Nucleus accumbens (tissue), 56 donors: ENCODE results near the gene PEX3.
A peak's percentile ranks its signal among the peaks of the same experiment; 100 is the strongest.

Source experiments
- DNase-seq, 56 donors: peaks; one replicate each; lab custom pipeline; 2025; lab: John Stamatoyannopoulos, UW

Gene PEX3, protein sequence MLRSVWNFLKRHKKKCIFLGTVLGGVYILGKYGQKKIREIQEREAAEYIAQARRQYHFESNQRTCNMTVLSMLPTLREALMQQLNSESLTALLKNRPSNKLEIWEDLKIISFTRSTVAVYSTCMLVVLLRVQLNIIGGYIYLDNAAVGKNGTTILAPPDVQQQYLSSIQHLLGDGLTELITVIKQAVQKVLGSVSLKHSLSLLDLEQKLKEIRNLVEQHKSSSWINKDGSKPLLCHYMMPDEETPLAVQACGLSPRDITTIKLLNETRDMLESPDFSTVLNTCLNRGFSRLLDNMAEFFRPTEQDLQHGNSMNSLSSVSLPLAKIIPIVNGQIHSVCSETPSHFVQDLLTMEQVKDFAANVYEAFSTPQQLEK

DNA sequence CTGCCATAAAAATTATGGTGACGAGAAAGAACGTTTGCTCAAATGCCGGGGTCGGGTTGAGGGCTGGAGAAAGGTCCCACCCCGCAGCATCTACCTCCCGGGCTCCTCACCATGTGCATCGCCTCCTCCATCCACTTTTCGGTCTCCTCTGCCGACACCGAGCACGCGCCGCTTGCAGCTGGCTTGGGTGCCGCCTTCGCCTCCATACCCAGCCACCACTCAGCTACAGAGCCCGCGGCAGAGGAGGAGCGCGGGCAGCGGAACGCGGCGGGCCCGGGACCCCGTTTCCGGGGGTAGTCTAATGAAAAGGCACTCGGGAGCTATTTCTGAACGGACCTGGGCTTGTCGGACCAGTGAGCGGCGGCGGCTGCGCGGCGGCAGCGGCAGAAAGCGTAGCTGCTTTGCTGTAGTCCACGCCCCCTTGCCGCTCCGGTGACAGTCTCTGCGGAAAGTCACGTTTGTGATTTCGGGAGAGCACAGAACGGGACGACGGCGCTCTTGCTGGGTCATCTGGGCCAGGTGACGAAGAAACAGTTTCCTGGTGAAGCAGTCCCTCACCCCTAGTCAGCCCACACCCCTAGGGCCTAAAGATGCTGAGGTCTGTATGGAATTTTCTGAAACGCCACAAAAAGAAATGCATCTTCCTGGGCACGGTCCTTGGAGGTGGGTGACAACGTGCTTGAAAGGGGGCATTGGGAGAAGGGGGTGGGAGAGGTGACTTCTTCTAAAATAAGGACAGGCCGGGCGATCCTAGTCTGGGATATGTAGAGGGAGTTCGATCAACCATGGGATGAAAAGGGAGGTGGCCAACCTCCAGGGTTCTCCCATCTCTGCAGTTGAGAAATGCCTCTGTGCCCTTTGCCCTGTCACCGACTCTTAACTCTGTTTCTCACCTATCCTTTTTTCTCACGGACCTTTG is at the start of gene PEX3, which contains the start of gene ADAT2:
TSS of gene PEX3 (plus strand) at position 353 of the 919 bp plus-strand sequence. CDS start at position 591, 238 bp downstream.
TSS of gene ADAT2 (minus strand) at position 243 of the 919 bp plus-strand sequence. CDS start at position 206, 37 bp downstream.
- DNase-seq = peak in 55 of 56 donors; percentile 42 to 94 (median 86)

DNA sequence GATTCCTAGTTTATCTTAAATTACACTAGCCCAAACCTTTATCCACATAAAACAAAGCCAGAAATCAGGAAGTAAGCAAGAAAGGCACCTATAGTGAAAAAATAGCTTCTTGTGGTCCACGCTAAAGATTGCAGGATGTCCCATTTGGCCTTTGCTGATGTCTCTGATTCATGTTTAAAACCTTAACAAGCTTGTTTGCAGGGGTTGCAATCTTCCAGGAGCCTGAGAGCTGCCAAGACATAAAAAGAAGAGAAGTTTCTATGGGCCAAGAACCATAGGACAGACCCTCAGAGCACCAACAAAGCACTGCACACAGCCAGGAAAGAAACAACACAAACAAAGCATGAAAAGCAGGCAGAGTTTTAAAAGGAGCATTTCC is 49.5 kb upstream of the PEX3 start:
- DNase-seq = no peak

DNA sequence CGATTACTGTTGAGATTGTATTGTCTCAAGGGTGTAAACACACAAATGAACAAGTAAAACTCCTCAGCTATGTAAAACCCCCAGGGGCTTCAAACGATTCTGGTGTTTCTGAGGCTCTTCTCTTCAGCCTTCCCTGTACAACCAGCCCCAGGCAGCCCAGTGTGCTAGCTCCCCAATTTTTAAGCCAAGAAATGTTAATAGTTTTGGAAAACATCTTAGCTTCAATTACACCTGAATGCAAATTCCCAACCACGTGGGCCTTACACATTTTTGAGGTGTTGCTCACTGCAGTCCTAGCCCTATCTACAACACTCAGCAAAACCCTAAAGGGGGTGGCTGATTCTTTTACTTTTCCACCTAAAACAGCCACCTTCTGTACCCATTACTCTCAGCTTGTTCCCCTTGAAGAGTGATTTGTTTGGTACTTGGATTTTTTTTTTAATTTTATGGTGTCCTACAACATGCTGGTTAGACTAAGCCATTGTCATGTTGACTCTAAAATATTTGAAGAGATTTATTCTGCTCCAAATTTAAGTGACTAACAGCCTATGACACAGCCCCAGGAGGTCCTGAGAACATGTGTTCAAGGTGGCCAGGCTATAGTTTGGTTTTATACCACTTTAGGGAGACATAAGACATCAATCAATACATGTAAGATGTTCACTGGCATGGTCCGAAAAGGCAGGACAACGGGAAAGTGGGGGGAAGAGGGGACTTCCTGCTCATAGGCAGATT is 48.8 kb upstream of the PEX3 start:
- no peak for DNase-seq

DNA sequence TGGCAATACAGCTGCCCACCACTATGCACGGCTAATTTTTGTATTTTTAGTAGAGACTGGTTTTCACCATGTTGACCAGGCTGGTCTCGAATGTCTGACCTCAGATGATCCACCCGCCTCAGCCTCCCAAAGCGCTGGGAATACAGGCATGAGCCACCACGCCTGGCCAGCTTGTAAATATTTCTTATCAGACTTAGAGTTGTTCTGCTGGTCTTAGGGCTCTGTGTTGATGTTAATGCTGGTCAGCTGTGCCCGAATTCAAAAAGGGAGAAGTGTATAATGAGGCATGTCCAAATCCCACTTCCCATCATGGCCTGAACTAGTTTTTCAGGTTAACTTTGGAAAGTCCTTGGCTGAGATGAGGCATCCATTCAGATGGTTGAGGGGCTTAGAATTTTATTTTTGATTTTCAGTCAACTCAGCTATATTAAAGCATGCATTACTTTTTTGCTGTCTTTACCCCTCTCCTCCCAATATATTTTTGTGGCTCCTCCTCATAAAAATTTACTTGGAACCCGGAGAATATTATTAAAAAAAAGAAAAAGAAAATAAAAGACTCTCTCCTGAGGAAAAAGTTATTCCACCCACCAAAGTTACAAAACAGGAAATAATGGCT is 47.8 kb upstream of the PEX3 start:
- DNase-seq = no peak

DNA sequence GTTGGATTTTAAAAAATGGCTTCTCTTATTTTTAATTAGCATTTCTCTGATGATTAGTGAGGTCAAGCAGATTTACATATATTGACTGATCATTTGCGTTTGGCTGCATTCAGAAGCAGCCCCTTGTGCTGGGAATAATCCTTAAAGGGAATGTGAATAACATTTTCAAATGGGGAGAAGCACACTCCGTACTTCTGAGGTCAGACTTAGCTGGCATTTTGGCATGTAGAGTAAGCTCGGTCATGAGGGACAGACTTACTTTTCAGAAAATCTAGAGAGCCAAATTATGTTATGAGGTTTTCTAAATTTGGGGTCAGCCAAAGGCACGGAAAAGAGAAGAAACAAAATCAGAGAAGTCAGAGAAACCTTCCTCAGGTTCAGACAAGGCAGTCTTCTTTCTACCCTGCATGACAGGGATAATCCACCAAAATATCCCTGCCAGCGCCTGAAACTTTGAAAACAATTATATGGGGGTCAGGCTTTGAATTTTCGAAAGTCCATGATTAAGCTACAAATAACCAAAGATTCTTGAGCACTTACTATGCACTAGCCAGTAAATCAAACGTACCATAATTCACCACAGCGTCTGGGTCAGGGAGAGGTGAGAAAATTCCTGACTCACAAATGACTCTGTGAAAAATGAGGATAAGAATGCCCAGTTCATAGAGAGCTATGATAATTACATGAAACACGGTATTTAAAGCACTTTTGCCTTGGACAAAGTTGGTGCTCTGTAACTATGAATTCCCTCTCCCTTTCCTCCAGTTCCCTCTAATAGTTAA is 45.0 kb upstream of the PEX3 start:
- no peak for DNase-seq

DNA sequence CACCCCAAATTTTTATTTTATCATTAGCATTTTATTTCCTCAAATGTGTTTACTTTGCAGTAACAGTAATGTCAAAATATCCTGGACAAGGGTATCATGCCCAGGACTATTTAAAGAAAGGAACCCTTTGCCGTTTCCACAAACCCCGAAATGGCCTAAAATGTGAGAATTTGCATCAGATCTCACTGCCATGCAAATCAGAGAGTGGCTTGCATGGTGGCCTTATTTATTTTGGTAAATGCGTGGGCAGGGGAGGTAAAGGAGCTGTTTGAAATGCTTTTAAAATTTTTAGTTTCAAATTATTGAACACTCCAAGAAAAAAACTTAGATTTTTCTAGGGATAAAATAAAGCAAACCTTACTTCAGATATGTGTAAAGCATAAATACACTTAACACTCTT is 43.9 kb upstream of the PEX3 start:
- DNase-seq = no peak

DNA sequence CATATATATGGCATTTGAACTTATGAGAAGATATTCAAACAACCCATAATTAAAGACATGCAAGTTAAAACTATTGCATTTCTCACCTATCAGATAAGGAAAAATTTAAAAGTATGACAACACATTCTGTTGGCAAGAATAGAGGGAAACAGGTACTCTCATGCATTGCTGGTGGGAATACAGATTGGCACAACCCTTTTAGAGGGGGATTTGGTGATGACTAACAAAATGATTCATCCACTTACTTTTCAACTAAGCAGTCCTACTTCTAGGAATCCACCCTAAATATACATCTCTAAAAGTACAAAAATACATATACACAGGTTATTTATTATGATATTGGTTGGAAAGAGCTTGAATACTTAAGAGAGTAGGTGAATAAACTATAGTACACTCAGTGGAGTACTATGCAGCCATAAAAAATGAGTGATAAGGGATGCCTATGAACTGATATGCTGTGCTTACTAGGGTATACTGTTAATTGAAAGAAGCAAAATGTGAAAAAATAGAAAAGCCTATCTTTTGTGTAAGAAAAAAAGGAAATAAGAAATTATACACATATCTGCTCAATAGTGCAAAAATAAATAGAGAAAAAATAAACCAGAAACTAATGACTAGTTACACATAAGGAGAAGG is 42.3 kb upstream of the PEX3 start:
- DNase-seq = no peak

DNA sequence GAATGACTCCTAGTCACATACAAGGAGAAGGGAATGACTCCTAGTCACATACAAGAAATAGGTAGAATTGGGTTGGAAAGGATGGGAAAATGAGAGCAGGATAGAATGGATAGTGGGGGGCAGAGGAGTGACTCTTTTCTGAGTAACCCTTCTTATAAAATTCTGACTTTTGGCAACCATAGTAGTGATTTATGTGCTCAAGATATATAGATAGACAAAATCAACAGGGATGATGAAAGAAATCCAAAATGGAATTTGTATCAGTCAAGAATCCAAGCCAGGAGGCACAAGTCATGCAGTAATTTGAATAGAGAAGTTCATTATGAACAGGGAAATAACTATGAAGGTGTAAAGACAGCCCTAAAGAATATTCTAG is 41.8 kb upstream of the PEX3 start:
- DNase-seq = no peak

DNA sequence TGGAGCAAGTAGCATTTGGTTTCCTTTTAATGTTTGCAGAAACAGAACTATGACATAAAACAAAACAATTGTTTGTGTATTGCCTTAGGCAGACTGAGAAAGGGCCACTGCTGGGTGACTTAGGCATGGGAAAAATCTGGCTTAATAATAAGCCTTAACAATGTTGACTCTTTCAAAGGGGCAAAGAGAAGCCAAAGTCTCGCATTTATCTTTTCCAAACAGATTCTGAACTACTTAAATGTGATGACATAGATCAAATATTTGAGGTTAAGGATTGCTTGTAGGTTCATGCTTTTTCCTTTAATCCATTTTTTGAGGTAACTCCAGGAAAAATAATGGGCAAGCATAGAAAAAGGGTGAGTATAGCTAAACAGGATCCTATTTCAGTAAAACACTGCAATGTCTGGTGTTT is 39.7 kb upstream of the PEX3 start:
- DNase-seq = no peak

DNA sequence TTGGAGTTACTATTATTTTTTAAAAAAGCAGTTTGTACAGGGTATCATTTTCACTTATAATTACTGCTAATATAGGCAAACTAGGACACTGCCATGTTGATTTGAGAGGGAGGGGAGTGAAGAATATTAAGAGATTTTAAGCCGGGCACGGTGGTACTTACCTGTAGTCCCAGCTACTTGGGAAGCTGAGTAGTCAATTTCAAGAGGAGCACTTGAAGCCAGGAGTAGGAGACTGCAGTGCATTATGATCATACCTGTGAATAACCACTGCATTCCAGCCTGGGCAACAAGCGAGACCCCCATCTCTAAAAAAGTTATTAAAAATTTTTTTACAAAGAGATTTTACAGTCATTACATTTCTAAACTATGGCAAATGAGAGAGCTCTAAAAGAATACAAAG is 35.8 kb upstream of the PEX3 start:
- no peak for DNase-seq

DNA sequence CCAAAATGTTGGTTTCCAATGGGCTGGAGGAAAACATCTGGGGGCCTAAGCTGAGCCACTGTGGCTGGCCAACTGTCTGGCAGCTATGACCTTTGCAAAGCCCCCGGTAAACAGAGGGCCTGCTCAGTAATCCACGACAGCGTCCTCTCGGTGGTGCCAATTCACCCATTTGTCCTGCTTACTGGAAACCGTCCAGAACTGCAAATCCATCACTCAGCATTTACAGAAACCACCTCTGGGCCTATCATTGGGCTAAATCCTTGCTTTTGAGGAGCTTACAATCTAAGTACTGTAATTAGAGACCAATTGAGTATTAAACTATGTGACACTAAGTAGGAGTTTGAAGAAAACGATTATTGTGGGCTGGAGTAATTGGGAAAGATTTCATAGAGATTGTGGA is 31.1 kb upstream of the PEX3 start:
- DNase-seq = no peak

DNA sequence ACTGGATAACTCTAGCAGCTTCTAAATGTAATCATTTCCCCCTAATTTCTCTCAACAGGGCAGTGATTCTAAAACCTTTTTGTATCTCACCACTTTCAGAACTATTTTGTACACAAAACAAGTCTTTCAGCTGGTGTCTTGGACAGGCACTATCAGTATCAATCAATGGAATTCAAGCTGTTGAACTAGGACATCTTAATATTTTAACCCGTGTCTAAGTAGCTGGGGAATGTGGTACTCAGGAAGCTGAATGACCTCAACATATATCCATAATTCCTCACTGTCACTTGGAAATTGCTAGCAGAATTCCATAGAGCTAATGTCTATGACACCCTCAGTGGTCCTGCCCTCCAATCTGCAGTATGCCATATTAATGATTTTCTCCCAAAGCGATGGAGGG is 24.6 kb upstream of the PEX3 start:
- DNase-seq = no peak

DNA sequence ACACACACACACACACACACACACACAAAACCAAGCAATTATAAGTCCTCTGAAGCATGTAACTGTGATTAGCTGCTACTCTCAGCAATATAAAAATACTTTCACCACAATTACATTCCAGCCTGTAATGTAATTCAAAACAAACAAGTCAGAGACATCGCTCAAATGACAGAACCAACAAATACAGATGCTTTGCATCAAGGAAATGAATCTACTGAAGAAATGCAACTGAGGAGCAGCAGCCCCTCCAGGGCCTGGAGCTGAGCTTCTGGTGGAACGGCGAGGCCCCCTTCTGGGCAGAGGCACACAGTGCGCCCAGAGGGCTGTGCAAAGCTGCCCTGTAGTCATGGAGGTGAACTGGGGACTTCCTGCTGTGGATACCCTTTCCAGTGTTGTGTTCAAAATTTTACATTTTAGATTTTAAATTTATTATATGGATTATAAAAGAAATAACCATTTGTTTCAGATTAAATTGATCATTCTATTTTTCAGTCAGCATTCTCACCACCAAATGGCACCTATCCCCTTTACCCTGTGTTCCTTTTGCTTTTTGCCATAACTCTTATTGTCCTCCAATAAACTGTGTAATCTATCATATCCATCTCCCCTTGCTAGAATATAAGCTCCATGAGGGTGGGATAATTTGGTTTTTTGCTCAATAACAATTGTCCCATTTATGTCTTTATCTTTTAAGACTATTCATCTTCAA is 23.3 kb upstream of the PEX3 start:
- peak in 53 of 56 donors; percentile 1 to 84 (median 35) for DNase-seq

DNA sequence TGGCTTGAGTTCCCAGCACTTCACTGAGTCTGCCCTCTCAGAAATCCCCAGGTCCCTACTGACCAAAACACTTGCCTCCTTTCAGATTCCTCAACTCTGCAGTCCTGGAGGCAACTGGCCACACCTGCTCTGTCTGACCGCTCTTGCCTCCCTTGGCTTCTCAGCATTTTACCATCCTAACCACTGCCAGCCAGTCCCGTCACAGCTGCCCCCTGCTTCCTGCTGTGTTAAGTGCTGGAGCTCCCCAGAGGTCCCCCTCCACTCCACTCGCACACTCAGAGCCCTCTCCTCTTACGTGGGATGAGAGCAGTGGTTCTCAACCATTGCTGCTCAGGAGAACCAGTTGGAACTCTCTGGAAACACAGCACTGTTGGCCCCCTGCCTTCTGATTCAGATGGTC is 20.6 kb upstream of the PEX3 start:
- no peak for DNase-seq

DNA sequence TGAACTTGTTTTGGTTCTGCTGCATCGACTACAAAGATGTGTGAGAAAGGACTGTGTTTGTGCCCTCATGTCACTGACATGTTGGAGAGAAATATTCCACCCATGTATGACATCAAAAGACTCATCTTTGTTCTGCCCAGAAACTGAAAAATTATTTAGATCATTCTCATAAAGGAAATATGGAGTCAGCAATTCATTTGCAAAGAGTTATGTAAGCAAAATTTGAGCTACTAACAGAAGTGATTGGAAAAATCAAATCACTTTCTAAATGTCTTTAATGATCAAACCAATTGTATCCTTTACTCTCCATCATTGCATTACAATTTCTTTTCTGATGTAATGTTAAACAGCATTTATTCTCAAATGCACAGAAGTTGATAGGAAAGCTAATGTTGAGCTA is 19.4 kb upstream of the PEX3 start:
- DNase-seq = no peak

DNA sequence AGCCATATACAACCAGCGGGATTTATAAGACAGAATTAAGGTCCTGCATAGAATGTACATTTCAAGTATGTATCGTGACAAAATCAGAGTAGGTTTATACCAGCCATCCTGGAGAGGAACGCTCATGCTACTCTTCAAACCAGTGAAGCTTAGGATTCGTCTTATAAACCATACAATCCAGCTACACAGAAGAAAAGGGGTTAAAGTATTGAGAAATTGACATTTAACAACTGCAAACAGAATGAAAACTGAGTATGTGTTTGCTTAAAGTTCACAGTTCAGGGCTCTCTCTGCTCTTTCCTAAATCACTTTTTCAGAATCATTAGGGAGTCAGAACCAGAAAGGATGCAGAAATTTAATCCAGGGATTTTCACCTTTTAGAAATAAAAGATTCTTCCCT is 18.0 kb upstream of the PEX3 start:
- DNase-seq = no peak

DNA sequence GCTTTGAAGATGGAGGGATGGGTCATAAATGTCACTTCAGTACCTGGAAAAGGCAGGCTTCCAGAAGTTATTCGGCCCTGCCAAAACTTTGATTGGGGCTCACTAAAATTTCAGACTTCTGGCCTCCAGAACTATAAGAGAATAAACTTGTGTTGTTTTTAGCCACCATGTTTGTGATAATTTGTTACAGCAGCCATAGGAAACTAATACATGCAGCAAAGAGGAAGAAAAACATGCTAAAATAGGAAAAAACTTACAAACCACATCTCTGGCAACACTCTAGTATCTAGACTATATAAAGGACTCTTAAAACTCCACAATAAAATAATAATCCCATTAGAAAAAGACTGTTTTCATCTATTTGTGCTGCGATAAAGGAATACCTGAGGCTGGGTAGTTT is 9.6 kb upstream of the PEX3 start:
- no peak for DNase-seq
